ENCODE results near the gene NPBWR2.
"Not testable (repeated sequence)": the region's sequence is repeated elsewhere in the genome, so short reads cannot be mapped to it uniquely, and the experiment has no call there.

Gene NPBWR2

GRCh38 chr20:64091770-64092169 is 15.6 kb downstream of the NPBWR2 start:
- no peaks in the 10 kb centered on the region for H3K4me1 ChIP-seq (ENCODE audit: control insufficient read depth, insufficient read depth, low read length)
- H3K27ac ChIP-seq (ENCODE audit: low read depth, low read length), result no peak overlapping the region
- no peaks in the 10 kb centered on the region for H3K36me3 ChIP-seq (ENCODE audit: control insufficient read depth, insufficient read depth, low read length)
- H3K9ac ChIP-seq (ENCODE audit: low read length), result no peak overlapping the region
- no peaks in the 10 kb centered on the region for H3K27me3 ChIP-seq (ENCODE audit: control insufficient read depth, insufficient read depth, low read length)
- no peak overlapping the region for H3K4me3 ChIP-seq (ENCODE audit: low read length)

- no peaks in the 10 kb centered on the region for H3K4me1 ChIP-seq (ENCODE audit: control insufficient read depth, insufficient read depth, low read length)
- H3K36me3 ChIP-seq (ENCODE audit: control insufficient read depth, insufficient read depth, low read length), result no peaks in the 10 kb centered on the region
- no peak overlapping the region for H3K4me3 ChIP-seq (ENCODE audit: low read length)
- H3K27ac ChIP-seq (ENCODE audit: low read depth, low read length), result no peak overlapping the region
- H3K9ac ChIP-seq (ENCODE audit: low read length), result no peak overlapping the region
- no peaks in the 10 kb centered on the region for H3K27me3 ChIP-seq (ENCODE audit: control insufficient read depth, insufficient read depth, low read length)
Measured at GRCh38 chr20:64091340-64091739, 16.0 kb downstream of the NPBWR2 start.

GRCh38 chr20:64090165-64090564 is 17.2 kb downstream of the NPBWR2 start:
- Histone ChIP-seq H3K27me3 (ENCODE audit: control insufficient read depth, insufficient read depth, low read length) (peaks cover 2% of the 10 kb centered on the region), H3K9ac (ENCODE audit: low read length) (no peak overlapping the region), H3K27ac (ENCODE audit: low read depth, low read length) (no peak overlapping the region)

GRCh38 chr20:64088586-64088985 is 18.8 kb downstream of the NPBWR2 start:
- H3K27me3 ChIP-seq (ENCODE audit: control insufficient read depth, insufficient read depth, low read length), result peaks cover 12% of the 10 kb centered on the region
- H3K36me3 ChIP-seq (ENCODE audit: control insufficient read depth, insufficient read depth, low read length); H3K9ac ChIP-seq (ENCODE audit: low read length): not testable (repeated sequence)

More at GRCh38 chr20:64090165-64090564, 17.2 kb downstream of the NPBWR2 start:
- H3K36me3 ChIP-seq (ENCODE audit: control insufficient read depth, insufficient read depth, low read length), result no peaks in the 10 kb centered on the region
- no peak overlapping the region for H3K4me3 ChIP-seq (ENCODE audit: low read length)
- H3K4me1 ChIP-seq (ENCODE audit: control insufficient read depth, insufficient read depth, low read length), result no peaks in the 10 kb centered on the region

GRCh38 chr20:64087226-64087825 is 20.0 kb downstream of the NPBWR2 start:
- not testable (repeated sequence) for H3K27ac ChIP-seq (ENCODE audit: low read depth, low read length); H3K36me3 ChIP-seq (ENCODE audit: control insufficient read depth, insufficient read depth, low read length); H3K4me3 ChIP-seq (ENCODE audit: low read length); H3K9ac ChIP-seq (ENCODE audit: low read length); H3K4me1 ChIP-seq (ENCODE audit: control insufficient read depth, insufficient read depth, low read length)
- peaks cover 16% of the 10 kb centered on the region for H3K27me3 ChIP-seq (ENCODE audit: control insufficient read depth, insufficient read depth, low read length)

More at GRCh38 chr20:64088586-64088985, 18.8 kb downstream of the NPBWR2 start:
- not testable (repeated sequence) for H3K27ac ChIP-seq (ENCODE audit: low read depth, low read length); H3K4me3 ChIP-seq (ENCODE audit: low read length); H3K4me1 ChIP-seq (ENCODE audit: control insufficient read depth, insufficient read depth, low read length)

- Histone ChIP-seq H3K4me1 (ENCODE audit: control insufficient read depth, insufficient read depth, low read length) (no peaks in the 10 kb centered on the region), H3K27me3 (ENCODE audit: control insufficient read depth, insufficient read depth, low read length) (peaks cover 16% of the 10 kb centered on the region), H3K9ac (ENCODE audit: low read length) (no peak overlapping the region), H3K4me3 (ENCODE audit: low read length) (no peak overlapping the region), H3K27ac (ENCODE audit: low read depth, low read length) (no peak overlapping the region), H3K36me3 (ENCODE audit: control insufficient read depth, insufficient read depth, low read length) (no peaks in the 10 kb centered on the region)
Measured at GRCh38 chr20:64086801-64087200, 20.6 kb downstream of the NPBWR2 start.

- Histone ChIP-seq H3K4me3 (ENCODE audit: low read length) (no peak overlapping the region), H3K27ac (ENCODE audit: low read depth, low read length) (no peak overlapping the region), H3K9ac (ENCODE audit: low read length) (no peak overlapping the region), H3K27me3 (ENCODE audit: control insufficient read depth, insufficient read depth, low read length) (peaks cover 16% of the 10 kb centered on the region), H3K36me3 (ENCODE audit: control insufficient read depth, insufficient read depth, low read length) (no peaks in the 10 kb centered on the region), H3K4me1 (ENCODE audit: control insufficient read depth, insufficient read depth, low read length) (no peaks in the 10 kb centered on the region)
Measured at GRCh38 chr20:64084685-64085152, 22.6 kb downstream of the NPBWR2 start.

- Histone ChIP-seq H3K36me3 (ENCODE audit: control insufficient read depth, insufficient read depth, low read length) (no peaks in the 10 kb centered on the region), H3K27ac (ENCODE audit: low read depth, low read length) (no peak within 1 kb of the TSS), H3K27me3 (ENCODE audit: control insufficient read depth, insufficient read depth, low read length) (peaks cover 17% of the 10 kb centered on the region), H3K4me3 (ENCODE audit: low read length) (peak within 1 kb of the TSS; percentile 60), H3K4me1 (ENCODE audit: control insufficient read depth, insufficient read depth, low read length) (peaks cover 2% of the 10 kb centered on the region), H3K9ac (ENCODE audit: low read length) (no peak within 1 kb of the TSS)
Measured at GRCh38 chr20:64083804-64084684, 23.3 kb downstream of the NPBWR2 start, which contains the start of gene LKAAEAR1. Gene LKAAEAR1 (minus strand): TSS chr20:64084398. CDS start chr20:64084219, 179 bp downstream.

GRCh38 chr20:64083378-64083803 is 24.0 kb downstream of the NPBWR2 start:
- peaks cover 7% of the 10 kb centered on the region for H3K4me1 ChIP-seq (ENCODE audit: control insufficient read depth, insufficient read depth, low read length)
- H3K9ac ChIP-seq (ENCODE audit: low read length), result no peak overlapping the region
- H3K27ac ChIP-seq (ENCODE audit: low read depth, low read length), result no peak overlapping the region

GRCh38 chr20:64082820-64083377 is 24.5 kb downstream of the NPBWR2 start:
- H3K4me1 ChIP-seq (ENCODE audit: control insufficient read depth, insufficient read depth, low read length), result peaks cover 9% of the 10 kb centered on the region
- no peak overlapping the region for H3K27ac ChIP-seq (ENCODE audit: low read depth, low read length)
- H3K4me3 ChIP-seq (ENCODE audit: low read length), result peak overlapping the region; percentile 27
- peaks cover 22% of the 10 kb centered on the region for H3K27me3 ChIP-seq (ENCODE audit: control insufficient read depth, insufficient read depth, low read length)
- no peaks in the 10 kb centered on the region for H3K36me3 ChIP-seq (ENCODE audit: control insufficient read depth, insufficient read depth, low read length)
- no peak overlapping the region for H3K9ac ChIP-seq (ENCODE audit: low read length)

More at GRCh38 chr20:64083378-64083803, 24.0 kb downstream of the NPBWR2 start:
- Histone ChIP-seq H3K4me3 (ENCODE audit: low read length) (peak overlapping the region; percentile 60), H3K27me3 (ENCODE audit: control insufficient read depth, insufficient read depth, low read length) (peaks cover 22% of the 10 kb centered on the region), H3K36me3 (ENCODE audit: control insufficient read depth, insufficient read depth, low read length) (no peaks in the 10 kb centered on the region)

- Histone ChIP-seq H3K36me3 (ENCODE audit: control insufficient read depth, insufficient read depth, low read length) (no peaks in the 10 kb centered on the region), H3K27ac (ENCODE audit: low read depth, low read length) (no peak overlapping the region), H3K9ac (ENCODE audit: low read length) (no peak overlapping the region), H3K4me3 (ENCODE audit: low read length) (no peak overlapping the region), H3K27me3 (ENCODE audit: control insufficient read depth, insufficient read depth, low read length) (peaks cover 22% of the 10 kb centered on the region), H3K4me1 (ENCODE audit: control insufficient read depth, insufficient read depth, low read length) (peaks cover 9% of the 10 kb centered on the region)
Measured at GRCh38 chr20:64082126-64082731, 25.1 kb downstream of the NPBWR2 start.

- peaks cover 9% of the 10 kb centered on the region for H3K4me1 ChIP-seq (ENCODE audit: control insufficient read depth, insufficient read depth, low read length)
- H3K4me3 ChIP-seq (ENCODE audit: low read length), result no peak overlapping the region
- H3K27ac ChIP-seq (ENCODE audit: low read depth, low read length), result no peak overlapping the region
- H3K36me3 ChIP-seq (ENCODE audit: control insufficient read depth, insufficient read depth, low read length), result no peaks in the 10 kb centered on the region
- peaks cover 22% of the 10 kb centered on the region for H3K27me3 ChIP-seq (ENCODE audit: control insufficient read depth, insufficient read depth, low read length)
- H3K9ac ChIP-seq (ENCODE audit: low read length), result no peak overlapping the region
Measured at GRCh38 chr20:64081624-64081964, 25.8 kb downstream of the NPBWR2 start.

Data from rectal smooth muscle tissue (tissue), 1 donor.